HCT116 (cell line): Measurements from ENCODE around the gene KANSL1.

Experiments
- EZH2 ChIP-seq: fragments of 200-600 bp; sonication (generic); IDR thresholded peaks from 2 replicates; pipeline ENCODE4 v1.6.1; 2017; ENCODE audit warnings: antibody characterized with exemption, mixed run types
- EZH2phosphoT487 ChIP-seq: fragments of 200-600 bp; IDR thresholded peaks from 2 replicates; pipeline ENCODE4 v1.6.1; 2018; ENCODE audit warnings: antibody characterized with exemption, borderline replicate concordance
- POLR2A ChIP-seq: IDR thresholded peaks from 2 replicates; pipeline ENCODE4 v1.7.0; 2011; ENCODE audit warnings: borderline replicate concordance; ENCODE audit not compliant: insufficient read depth, insufficient read length; ENCODE audit errors: extremely low read depth
- POLR2AphosphoS5 ChIP-seq: IDR thresholded peaks from 2 replicates; pipeline ENCODE4 v1.6.1; 2011; ENCODE audit warnings: mild to moderate bottlenecking, low read depth, low read length, moderate library complexity
- SRF ChIP-seq: IDR thresholded peaks from 2 replicates; pipeline ENCODE4 v1.6.1; 2012; ENCODE audit warnings: low read depth
- YY1 ChIP-seq: IDR thresholded peaks from 2 replicates; pipeline ENCODE4 v1.6.1; 2011; ENCODE audit warnings: low read length, low read depth, moderate library complexity, mild to moderate bottlenecking; ENCODE audit not compliant: insufficient replicate concordance; ENCODE audit errors: extremely low read depth
- ZFX ChIP-seq: fragments of 450-650 bp; IDR thresholded peaks from 2 replicates; pipeline ENCODE4 v1.6.1; 2017
- TF ChIP-seq, protein P1 (sequence below), 3 experiments: fragments of 200-600 bp in 1 of 3; sonication (generic) in 1 of 3; IDR thresholded peaks in 2 of 3; conservative IDR thresholded peaks in 1 of 3; 2 replicates each; pipeline ENCODE4 v1.5.1; 2012 to 2017; ENCODE audit warnings: low read depth in 2 of 3, low read length in 2 of 3, antibody characterized with exemption in 1 of 3, borderline replicate concordance in 1 of 3, control low read depth in 1 of 3, mild to moderate bottlenecking in 1 of 3, mixed read lengths in 1 of 3, mixed run types in 1 of 3, moderate library complexity in 1 of 3; ENCODE audit not compliant: insufficient read depth in 1 of 3
- TF ChIP-seq, protein P2 (sequence below): IDR thresholded peaks from 2 replicates; pipeline ENCODE4 v1.6.1; 2011; ENCODE audit warnings: mild to moderate bottlenecking, low read length, moderate library complexity; ENCODE audit not compliant: insufficient replicate concordance; ENCODE audit errors: extremely low read depth

DNA sequence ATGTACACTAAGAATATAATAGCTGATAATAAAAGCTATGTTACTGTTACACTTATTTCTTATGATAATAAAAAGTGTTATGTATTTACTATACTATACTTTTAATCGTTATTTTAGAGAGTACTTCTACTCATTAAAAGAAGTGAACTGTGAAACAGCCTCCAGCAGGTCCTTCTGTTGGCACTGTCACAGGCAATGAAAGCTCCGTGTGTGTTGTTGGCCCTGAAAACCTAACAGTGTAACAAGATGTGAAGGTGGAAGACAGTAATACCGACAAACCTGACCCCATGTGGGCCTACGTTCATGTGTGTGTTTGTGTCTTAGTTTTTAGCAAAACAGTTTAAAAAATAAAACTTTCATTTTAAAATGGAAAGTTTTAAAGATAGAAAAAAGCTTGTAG, 102.4 kb downstream of the KANSL1 start:
- TF ChIP-seq, protein P1, sequence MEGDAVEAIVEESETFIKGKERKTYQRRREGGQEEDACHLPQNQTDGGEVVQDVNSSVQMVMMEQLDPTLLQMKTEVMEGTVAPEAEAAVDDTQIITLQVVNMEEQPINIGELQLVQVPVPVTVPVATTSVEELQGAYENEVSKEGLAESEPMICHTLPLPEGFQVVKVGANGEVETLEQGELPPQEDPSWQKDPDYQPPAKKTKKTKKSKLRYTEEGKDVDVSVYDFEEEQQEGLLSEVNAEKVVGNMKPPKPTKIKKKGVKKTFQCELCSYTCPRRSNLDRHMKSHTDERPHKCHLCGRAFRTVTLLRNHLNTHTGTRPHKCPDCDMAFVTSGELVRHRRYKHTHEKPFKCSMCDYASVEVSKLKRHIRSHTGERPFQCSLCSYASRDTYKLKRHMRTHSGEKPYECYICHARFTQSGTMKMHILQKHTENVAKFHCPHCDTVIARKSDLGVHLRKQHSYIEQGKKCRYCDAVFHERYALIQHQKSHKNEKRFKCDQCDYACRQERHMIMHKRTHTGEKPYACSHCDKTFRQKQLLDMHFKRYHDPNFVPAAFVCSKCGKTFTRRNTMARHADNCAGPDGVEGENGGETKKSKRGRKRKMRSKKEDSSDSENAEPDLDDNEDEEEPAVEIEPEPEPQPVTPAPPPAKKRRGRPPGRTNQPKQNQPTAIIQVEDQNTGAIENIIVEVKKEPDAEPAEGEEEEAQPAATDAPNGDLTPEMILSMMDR (IDR thresholded peaks at IDR 0.05 in 2 of 3, conservative IDR thresholded peaks at IDR 0.05 in 1 of 3; ENCODE audit: borderline replicate concordance in 1 of 3, insufficient read depth in 1 of 3, low read depth in 2 of 3, low read length in 2 of 3), result no peak
- TF ChIP-seq POLR2AphosphoS5 (no peak), POLR2A (no peak), YY1 (no peak), EZH2 (no peak), ZFX (no peak), SRF (no peak), EZH2phosphoT487 (no peak)
- TF ChIP-seq, protein P2, sequence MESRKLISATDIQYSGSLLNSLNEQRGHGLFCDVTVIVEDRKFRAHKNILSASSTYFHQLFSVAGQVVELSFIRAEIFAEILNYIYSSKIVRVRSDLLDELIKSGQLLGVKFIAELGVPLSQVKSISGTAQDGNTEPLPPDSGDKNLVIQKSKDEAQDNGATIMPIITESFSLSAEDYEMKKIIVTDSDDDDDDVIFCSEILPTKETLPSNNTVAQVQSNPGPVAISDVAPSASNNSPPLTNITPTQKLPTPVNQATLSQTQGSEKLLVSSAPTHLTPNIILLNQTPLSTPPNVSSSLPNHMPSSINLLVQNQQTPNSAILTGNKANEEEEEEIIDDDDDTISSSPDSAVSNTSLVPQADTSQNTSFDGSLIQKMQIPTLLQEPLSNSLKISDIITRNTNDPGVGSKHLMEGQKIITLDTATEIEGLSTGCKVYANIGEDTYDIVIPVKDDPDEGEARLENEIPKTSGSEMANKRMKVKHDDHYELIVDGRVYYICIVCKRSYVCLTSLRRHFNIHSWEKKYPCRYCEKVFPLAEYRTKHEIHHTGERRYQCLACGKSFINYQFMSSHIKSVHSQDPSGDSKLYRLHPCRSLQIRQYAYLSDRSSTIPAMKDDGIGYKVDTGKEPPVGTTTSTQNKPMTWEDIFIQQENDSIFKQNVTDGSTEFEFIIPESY, result no peak
